NCI-H2081 (cell line): Measurements from ENCODE around the gene PEAK1.
"Not testable (repeated sequence)": the region's sequence is repeated elsewhere in the genome, so short reads cannot be mapped to it uniquely, and the experiment has no call there.

Experiments used
- DNase-seq, 2 experiments: peaks; one replicate each; lab custom pipeline; 2025; lab: John Stamatoyannopoulos, UW

Gene PEAK1

GRCh38 chr15:77181305-77182074, 238.4 kb downstream of the PEAK1 start:
- no peak for DNase-seq

- DNase-seq, result no peak
Observed at GRCh38 chr15:77180757-77181156, 239.1 kb downstream of the PEAK1 start.

GRCh38 chr15:77180270-77180669, 239.6 kb downstream of the PEAK1 start:
- no peak for DNase-seq

- DNase-seq, result no peak
Observed at GRCh38 chr15:77179541-77179998, 240.3 kb downstream of the PEAK1 start.

GRCh38 chr15:77178411-77178810, 241.5 kb downstream of the PEAK1 start:
- no peak for DNase-seq

- DNase-seq, result not testable (repeated sequence)
Observed at GRCh38 chr15:77176148-77176547, 243.8 kb downstream of the PEAK1 start.

GRCh38 chr15:77173487-77173886, 246.4 kb downstream of the PEAK1 start:
- no peak for DNase-seq

- no peak for DNase-seq
Observed at GRCh38 chr15:77171221-77171967, 248.5 kb downstream of the PEAK1 start.

- DNase-seq, result no peak
Observed at GRCh38 chr15:77168616-77169015, 251.3 kb downstream of the PEAK1 start.

GRCh38 chr15:77168141-77168540, 251.8 kb downstream of the PEAK1 start:
- no peak for DNase-seq

- no peak for DNase-seq
Observed at GRCh38 chr15:77167406-77167805, 252.5 kb downstream of the PEAK1 start.

- DNase-seq, result no peak
Observed at GRCh38 chr15:77163781-77164384, 256.0 kb downstream of the PEAK1 start.

GRCh38 chr15:77162872-77163633, 256.9 kb downstream of the PEAK1 start:
- DNase-seq, result no peak

- peak in 1 of 2 experiments; percentile 6 for DNase-seq
Observed at GRCh38 chr15:77160562-77161478, 259.1 kb downstream of the PEAK1 start.

- DNase-seq, result not testable (repeated sequence)
Observed at GRCh38 chr15:77156000-77156399, 263.9 kb downstream of the PEAK1 start.

GRCh38 chr15:77148191-77148590, 271.7 kb downstream of the PEAK1 start:
- no peak for DNase-seq

GRCh38 chr15:77145370-77145769, 274.5 kb downstream of the PEAK1 start:
- DNase-seq, result no peak

- no peak for DNase-seq
Observed at GRCh38 chr15:77144492-77145070, 275.3 kb downstream of the PEAK1 start.

- no peak for DNase-seq
Observed at GRCh38 chr15:77144026-77144425, 275.9 kb downstream of the PEAK1 start.

- DNase-seq, result no peak
Observed at GRCh38 chr15:77143616-77144015, 276.3 kb downstream of the PEAK1 start.

- DNase-seq, result no peak
Observed at GRCh38 chr15:77143191-77143590, 276.7 kb downstream of the PEAK1 start.
